DND-41 (cell line): ENCODE results near the gene SF3B3.

Source experiments
- ATAC-seq: fragments of 200-7000 bp; cut with Tn5 transposase; 3 replicates; pipeline ENCODE4 v1.9.1; 2021; ENCODE audit warnings: low read depth; ENCODE audit not compliant: insufficient read depth
- DNase-seq: peaks from one replicate; pipeline ENCODE4 v3.0.0-alpha.2; 2020
- H2AFZ ChIP-seq: 2 replicates; pipeline ENCODE4 v1.6.0; 2012; ENCODE audit warnings: low read depth, low read length
- H3K27ac ChIP-seq: 2 replicates; pipeline ENCODE4 v1.5.1; 2012; ENCODE audit warnings: low read length, inconsistent platforms
- H3K27me3 ChIP-seq: fragments of 200-600 bp; sonication (generic); 2 replicates; pipeline ENCODE4 v1.6.0; 2012; ENCODE audit warnings: low read length, mild to moderate bottlenecking, inconsistent platforms; ENCODE audit not compliant: insufficient read depth, poor library complexity
- H3K36me3 ChIP-seq: 2 replicates; pipeline ENCODE4 v1.5.1; 2012; ENCODE audit warnings: low read length, inconsistent platforms; ENCODE audit not compliant: insufficient read depth
- H3K4me1 ChIP-seq: 2 replicates; pipeline ENCODE4 v1.5.1; 2012; ENCODE audit warnings: mild to moderate bottlenecking, low read length; ENCODE audit not compliant: insufficient read depth
- H3K4me2 ChIP-seq: 2 replicates; pipeline ENCODE4 v1.6.0; 2012; ENCODE audit warnings: mild to moderate bottlenecking, moderate library complexity, low read length, inconsistent platforms; ENCODE audit not compliant: insufficient read depth
- H3K4me3 ChIP-seq, 2 experiments: fragments of 200-600 bp in 1 of 2; shearing (Covaris generic) in 1 of 2; 2 replicates each; pipeline ENCODE4 v1.5.1; 2012 to 2016; ENCODE audit warnings: inconsistent platforms in 2 of 2, low read length in 2 of 2, mild to moderate bottlenecking in 2 of 2, low read depth in 1 of 2, moderate library complexity in 1 of 2
- H3K79me2 ChIP-seq: 2 replicates; pipeline ENCODE4 v1.6.0; 2012; ENCODE audit warnings: low read length, inconsistent platforms; ENCODE audit not compliant: insufficient read depth
- H3K9ac ChIP-seq: 2 replicates; pipeline ENCODE4 v1.6.0; 2012; ENCODE audit warnings: low read depth, mild to moderate bottlenecking, inconsistent platforms, low read length, moderate library complexity
- H3K9me3 ChIP-seq: 2 replicates; pipeline ENCODE4 v1.5.1; 2012; ENCODE audit warnings: low read length, moderate library complexity, mild to moderate bottlenecking, inconsistent platforms; ENCODE audit not compliant: insufficient read depth, severe bottlenecking
- H4K20me1 ChIP-seq: 2 replicates; pipeline ENCODE4 v1.6.0; 2012; ENCODE audit warnings: low read length; ENCODE audit not compliant: insufficient read depth
- EZH2 ChIP-seq: IDR thresholded peaks from 3 replicates; pipeline ENCODE4 v1.6.1; 2012; ENCODE audit warnings: borderline replicate concordance, low read depth, mild to moderate bottlenecking, moderate library complexity, low read length, inconsistent platforms; ENCODE audit not compliant: severe bottlenecking
- TF ChIP-seq, protein P1 (sequence below): IDR thresholded peaks from 2 replicates; pipeline ENCODE4 v1.5.1; 2012; ENCODE audit warnings: borderline replicate concordance, low read length, moderate library complexity, mild to moderate bottlenecking; ENCODE audit not compliant: poor library complexity, severe bottlenecking; ENCODE audit errors: extremely low read depth

Gene SF3B3

GRCh38 chr16:70512456-70512855, 11.2 kb upstream of the SF3B3 start:
- ATAC-seq: no peak

GRCh38 chr16:70520612-70521297, 2.9 kb upstream of the SF3B3 start:
- H3K27me3 ChIP-seq: no peaks in the 10 kb centered on the region
- ATAC-seq (peak; percentile 39), DNase-seq (no peak)
- H4K20me1 ChIP-seq: peaks cover 8% of the 10 kb centered on the region
- H3K36me3 ChIP-seq: peaks cover 37% of the 10 kb centered on the region
- H2AFZ ChIP-seq: no peak overlapping the region
- H3K4me2 ChIP-seq: peak overlapping the region; percentile 21; the same call in 1 of the 2 replicates
- TF ChIP-seq, protein P1, sequence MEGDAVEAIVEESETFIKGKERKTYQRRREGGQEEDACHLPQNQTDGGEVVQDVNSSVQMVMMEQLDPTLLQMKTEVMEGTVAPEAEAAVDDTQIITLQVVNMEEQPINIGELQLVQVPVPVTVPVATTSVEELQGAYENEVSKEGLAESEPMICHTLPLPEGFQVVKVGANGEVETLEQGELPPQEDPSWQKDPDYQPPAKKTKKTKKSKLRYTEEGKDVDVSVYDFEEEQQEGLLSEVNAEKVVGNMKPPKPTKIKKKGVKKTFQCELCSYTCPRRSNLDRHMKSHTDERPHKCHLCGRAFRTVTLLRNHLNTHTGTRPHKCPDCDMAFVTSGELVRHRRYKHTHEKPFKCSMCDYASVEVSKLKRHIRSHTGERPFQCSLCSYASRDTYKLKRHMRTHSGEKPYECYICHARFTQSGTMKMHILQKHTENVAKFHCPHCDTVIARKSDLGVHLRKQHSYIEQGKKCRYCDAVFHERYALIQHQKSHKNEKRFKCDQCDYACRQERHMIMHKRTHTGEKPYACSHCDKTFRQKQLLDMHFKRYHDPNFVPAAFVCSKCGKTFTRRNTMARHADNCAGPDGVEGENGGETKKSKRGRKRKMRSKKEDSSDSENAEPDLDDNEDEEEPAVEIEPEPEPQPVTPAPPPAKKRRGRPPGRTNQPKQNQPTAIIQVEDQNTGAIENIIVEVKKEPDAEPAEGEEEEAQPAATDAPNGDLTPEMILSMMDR: no peak
- no peak for TF ChIP-seq EZH2
- no peak overlapping the region for H3K4me3 ChIP-seq
- no peaks in the 10 kb centered on the region for H3K9me3 ChIP-seq
- no peak overlapping the region for H3K9ac ChIP-seq
- peaks cover 52% of the 10 kb centered on the region for H3K79me2 ChIP-seq
- H3K27ac ChIP-seq: peak overlapping the region; percentile 32; the same call in 1 of the 2 replicates
- peaks cover 34% of the 10 kb centered on the region for H3K4me1 ChIP-seq

More at GRCh38 chr16:70512456-70512855, 11.2 kb upstream of the SF3B3 start:
- Histone ChIP-seq H3K4me2 (no peak overlapping the region), H3K4me3 (no peak overlapping the region), H3K9ac (no peak overlapping the region), H3K4me1 (no peaks in the 10 kb centered on the region), H3K27ac (no peak overlapping the region), H3K36me3 (peaks cover 91% of the 10 kb centered on the region), H3K27me3 (no peaks in the 10 kb centered on the region), H3K79me2 (no peaks in the 10 kb centered on the region), H2AFZ (no peak overlapping the region), H3K9me3 (no peaks in the 10 kb centered on the region), H4K20me1 (no peaks in the 10 kb centered on the region)
- DNase-seq: no peak
- no peak for TF ChIP-seq EZH2
- TF ChIP-seq, protein P1: no peak

DNA sequence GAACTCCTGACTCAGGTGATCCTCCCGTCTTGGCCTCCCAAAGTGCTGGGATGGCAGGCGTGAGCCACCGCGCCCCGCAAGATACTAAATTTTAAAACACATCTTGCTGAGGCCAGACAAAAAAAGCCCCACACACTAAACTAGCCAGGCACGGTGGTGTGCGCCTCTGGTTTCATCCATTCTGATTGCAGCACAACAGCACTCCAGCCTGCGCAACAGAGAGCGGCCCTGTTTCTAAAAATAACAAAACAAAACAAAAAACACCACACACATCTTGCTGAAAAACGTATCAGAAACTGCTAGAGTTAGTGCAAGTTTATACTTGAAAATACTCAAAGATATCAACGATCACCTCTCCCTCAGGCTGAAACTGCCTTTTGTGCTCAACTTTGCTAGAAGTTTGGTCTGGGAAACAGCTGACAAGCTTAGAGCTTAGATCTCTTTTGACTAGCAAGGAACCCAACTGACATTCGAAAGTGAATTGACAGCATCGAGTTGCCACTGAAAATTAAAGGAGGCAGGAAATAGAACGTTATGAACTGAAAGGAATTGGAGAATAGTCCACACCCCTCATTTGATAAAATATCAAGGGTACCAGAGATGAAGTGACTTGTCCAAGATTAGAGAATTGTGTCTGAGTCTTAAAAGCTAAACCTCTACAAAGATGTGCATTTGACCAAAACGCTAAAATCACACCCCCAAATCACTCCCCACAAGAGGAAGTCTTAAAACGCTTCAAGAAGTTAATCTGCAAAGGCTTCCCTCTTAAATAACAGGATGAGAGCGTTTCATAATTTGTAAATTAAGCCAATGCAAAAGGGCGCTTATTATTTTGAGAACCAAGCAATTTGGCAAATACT, 1.2 kb upstream of the SF3B3 start:
- no peak for ATAC-seq
- peaks cover 51% of the 10 kb centered on the region for H3K4me1 ChIP-seq

More for the DNA sequence above, 1.2 kb upstream of the SF3B3 start:
- no peaks in the 10 kb centered on the region for H3K9me3 ChIP-seq
- peak overlapping the region; percentile 97 for H3K27ac ChIP-seq
- H3K36me3 ChIP-seq: peaks cover 37% of the 10 kb centered on the region
- H2AFZ ChIP-seq: peak overlapping the region; percentile 94
- H3K27me3 ChIP-seq: no peaks in the 10 kb centered on the region
- no peak for DNase-seq
- peaks cover 19% of the 10 kb centered on the region for H4K20me1 ChIP-seq
- peak overlapping the region; percentile 69 to 71 for H3K4me3 ChIP-seq
- TF ChIP-seq, protein P1: no peak
- TF ChIP-seq EZH2: no peak
- peaks cover 69% of the 10 kb centered on the region for H3K79me2 ChIP-seq
- H3K4me2 ChIP-seq: peak overlapping the region; percentile 74
- peak overlapping the region; percentile 88 for H3K9ac ChIP-seq
